ENCODE results near the gene NSD1.
"Not testable (repeated sequence)": the region's sequence is repeated elsewhere in the genome, so short reads cannot be mapped to it uniquely, and the experiment has no call there.

NSD1 gene

GRCh38 chr5:177296581-177296980 is 163.0 kb downstream of the NSD1 start:
- DNase-seq, result no peak

DNA sequence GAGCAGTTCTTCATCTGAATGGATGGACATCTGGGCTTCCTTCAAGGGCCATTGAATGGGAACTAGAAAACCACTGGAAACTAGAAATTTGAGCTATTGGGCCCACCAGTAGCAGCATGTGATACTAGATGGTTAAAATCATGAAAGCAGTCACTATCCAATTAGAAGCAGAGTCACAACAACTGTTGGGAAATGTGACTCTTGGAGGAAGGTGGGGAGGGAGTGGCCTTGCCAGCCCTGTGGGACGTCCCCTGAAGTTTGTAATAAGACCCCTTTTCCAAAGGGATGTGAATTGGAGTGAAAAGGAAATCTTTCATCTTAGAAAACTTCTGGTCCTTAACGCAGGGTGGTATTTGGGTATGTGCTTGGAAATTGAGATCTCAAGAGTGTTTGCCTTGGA is 164.3 kb downstream of the NSD1 start:
- no peak for DNase-seq

GRCh38 chr5:177299697-177300096 is 166.1 kb downstream of the NSD1 start:
- no peak for DNase-seq

DNA sequence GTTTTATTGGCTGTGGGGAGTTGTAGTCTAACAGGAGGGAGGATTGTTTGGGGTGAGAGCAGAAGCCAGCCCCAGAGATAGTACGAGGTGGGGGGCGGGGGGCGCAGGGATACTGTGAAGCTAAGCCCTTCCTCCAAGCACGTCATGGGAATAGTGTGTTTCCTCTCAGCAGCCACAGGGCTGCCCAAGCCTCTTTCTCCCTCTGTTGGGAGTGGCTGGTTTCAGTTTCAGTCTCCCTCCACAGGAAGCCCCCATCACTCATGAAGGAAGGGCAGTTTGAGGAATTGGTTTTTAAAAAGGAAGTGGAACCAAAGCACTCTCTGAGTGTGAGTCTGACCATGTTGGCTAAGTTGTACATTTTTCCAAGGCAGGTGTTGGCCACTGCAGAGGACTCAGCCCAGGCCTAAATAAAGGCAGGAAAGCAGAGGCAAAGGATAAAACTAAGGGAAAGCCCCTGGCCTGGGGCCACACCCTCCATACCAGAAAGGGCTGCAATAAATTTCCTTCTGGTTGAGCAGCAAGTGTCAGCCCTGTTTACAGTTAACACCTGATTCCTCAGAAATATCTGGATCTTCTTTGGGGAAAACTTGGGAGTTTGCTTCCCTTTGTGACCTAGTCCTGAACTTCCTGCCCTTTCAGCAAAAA is 166.8 kb downstream of the NSD1 start:
- DNase-seq, result no peak

- DNase-seq, result no peak
These were observed 167.4 kb downstream of the NSD1 start for GRCh38 chr5:177300951-177301350.

DNA sequence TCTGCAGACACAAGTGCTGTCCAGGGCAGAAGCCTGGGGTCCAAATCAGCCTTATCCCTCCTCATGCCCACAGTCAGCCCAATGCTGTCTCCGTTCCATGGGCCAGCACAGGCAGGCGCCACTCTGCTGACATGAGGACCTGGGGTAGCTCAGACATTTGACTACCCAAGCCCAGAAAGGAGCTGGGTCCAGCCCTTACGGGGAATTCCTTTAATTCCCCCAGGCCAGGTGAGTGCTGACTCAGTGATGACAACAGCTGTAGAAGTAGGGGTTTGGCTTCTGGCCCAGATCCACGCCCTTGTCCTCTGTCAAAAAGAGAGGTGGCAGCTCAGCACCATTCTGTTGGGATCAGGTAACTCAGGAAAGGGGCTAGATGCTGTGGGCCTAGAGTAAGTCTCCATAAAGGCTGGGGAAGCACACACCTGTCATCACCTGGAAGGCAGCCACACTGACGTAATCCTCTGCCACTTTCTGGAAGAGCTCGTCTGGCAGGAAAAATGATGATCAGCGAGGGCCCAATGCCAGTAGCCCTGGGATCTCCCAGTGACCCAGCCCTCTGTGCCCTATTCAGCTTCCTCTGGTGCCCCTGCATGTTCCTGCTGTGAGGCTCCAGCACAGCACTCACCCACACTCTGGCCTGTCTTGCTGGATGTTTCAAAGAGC is 168.1 kb downstream of the NSD1 start:
- no peak for DNase-seq

DNA sequence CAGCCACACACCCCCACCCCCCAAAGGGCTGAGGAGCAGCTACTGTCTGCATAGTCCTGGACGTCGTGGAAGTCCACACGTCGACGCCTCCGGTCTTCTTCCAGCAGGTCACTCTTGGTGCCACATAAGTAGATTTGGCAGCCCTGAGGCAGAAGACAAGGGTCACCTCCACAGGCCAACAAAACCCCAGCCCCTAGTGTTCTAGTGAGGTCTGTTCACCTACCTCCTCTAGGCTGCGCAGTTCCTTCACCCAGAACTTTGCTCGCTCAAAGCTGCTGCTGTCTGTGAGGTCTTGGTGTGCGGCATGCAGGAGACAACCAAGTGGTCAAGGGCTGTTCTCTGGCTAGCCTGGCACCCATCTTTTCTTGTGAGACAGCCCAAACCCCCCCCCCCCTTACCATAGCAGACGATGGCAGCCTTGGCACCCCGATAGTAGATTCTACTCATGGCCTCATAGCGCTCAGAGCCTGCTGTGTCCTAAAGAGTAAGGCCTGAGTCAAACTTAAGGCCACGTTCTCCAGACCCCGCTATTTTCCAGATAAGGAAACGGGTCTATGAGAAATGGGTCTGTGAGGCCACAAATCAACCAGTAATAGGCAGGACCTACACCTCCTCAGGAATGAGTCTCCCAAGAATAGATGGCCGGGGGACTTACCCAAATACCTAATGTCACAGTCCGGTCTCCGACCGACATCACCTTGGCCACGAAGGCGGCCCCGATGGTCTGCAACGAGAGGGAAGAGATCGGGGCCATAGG is 169.0 kb downstream of the NSD1 start:
- DNase-seq, result no peak

- peak; percentile 36 to 82 for DNase-seq
These were observed 169.8 kb downstream of the NSD1 start, which contains the start of the genes PRELID1 and RAB24 for GRCh38 chr5:177303121-177303924. Gene PRELID1, plus strand, starts transcription at chr5:177303799. Its CDS starts 187 bp downstream, at chr5:177303986. Gene RAB24, minus strand, starts transcription at chr5:177303719. Its CDS starts 431 bp downstream, at chr5:177303288.

DNA sequence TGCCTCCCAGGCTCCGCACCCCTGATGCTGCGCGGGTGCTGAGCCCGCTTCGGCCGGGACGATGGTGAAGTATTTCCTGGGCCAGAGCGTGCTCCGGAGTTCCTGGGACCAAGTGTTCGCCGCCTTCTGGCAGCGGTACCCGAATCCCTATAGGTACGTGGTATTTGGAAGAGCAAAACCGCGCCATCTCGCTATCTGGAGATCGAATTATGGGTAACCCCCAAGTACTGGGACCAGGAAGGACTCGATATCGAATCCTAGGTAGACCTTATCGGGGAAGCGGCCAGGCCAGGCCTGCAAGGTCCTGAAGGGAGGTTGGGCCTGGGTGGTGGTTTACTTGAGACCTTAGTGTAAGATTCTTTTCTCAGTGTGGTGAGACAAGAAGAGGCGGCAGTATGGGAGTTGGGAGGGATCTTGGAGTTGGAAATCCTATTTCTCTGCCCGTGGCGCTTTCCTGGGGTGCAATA is 170.4 kb downstream of the NSD1 start:
- no peak for DNase-seq

- no peak for DNase-seq
These were observed 171.0 kb downstream of the NSD1 start for GRCh38 chr5:177304392-177305119.

DNA sequence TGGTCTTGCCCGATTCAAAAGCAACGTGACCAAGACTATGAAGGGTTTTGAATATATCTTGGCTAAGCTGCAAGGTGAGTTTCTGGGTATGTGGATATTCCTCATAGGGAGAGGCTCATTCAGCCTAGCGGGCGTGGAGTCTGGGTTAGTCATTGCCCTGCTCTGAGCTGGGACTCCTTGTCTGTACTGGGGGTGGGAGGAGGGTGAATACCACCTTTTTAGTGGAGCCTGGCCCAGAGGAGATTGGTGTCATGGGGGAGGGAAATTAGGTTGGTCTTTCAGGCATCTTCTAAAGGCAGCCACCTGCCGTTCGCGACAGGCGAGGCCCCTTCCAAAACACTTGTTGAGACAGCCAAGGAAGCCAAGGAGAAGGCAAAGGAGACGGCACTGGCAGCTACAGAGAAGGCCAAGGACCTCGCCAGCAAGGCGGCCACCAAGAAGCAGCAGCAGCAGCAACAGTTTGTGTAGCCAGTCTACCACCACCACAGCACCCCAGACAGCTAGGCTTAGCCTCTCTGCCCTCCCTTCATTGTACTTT is 172.6 kb downstream of the NSD1 start:
- DNase-seq, result not testable (repeated sequence)

GRCh38 chr5:177306674-177307543 is 173.3 kb downstream of the NSD1 start:
- no peak for DNase-seq

GRCh38 chr5:177307544-177308363 is 174.2 kb downstream of the NSD1 start:
- no peak for DNase-seq

DNA sequence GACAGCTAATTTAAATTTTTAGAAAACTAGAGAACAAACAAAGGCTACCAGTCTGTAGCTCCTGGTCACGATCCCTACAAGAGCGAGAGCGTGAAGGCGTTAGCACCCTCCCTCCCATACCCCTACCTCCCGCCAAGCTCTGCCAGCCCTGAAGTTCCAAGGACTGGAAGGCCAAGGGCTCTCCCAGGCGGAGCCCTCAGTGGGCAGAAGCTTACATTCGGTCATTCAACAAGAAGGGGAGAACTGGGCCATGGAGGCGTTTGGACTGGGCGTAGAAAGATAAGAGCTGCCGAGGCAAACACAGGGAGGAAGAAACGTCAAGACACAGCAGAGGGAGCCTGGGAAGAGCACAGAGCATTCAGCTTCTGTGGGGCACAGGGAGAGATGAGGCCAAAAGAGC is 175.2 kb downstream of the NSD1 start:
- no peak for DNase-seq

- DNase-seq, result peak in 1 of 2 experiments; percentile 52
These were observed 176.0 kb downstream of the NSD1 start for GRCh38 chr5:177309351-177310191.

- no peak for DNase-seq
These were observed 176.8 kb downstream of the NSD1 start for GRCh38 chr5:177310332-177310731.

- no peak for DNase-seq
These were observed 177.3 kb downstream of the NSD1 start for GRCh38 chr5:177310757-177311391.

- DNase-seq, result peak in 1 of 2 experiments; percentile 3
These were observed 177.8 kb downstream of the NSD1 start for GRCh38 chr5:177311392-177311722.
